Stomach smooth muscle (tissue), 2 donors: ENCODE results near the gene SEMA6A.

Source experiments
- H3K27ac ChIP-seq: one replicate; pipeline ENCODE4 v1.7.0; 2013; ENCODE audit warnings: mild to moderate bottlenecking, low read length, inconsistent platforms
- H3K27me3 ChIP-seq, 2 donors: one replicate each; pipeline ENCODE4 v1.7.0; 2013; ENCODE audit warnings: low read length in 2 of 2; ENCODE audit not compliant: insufficient read depth in 2 of 2, control insufficient read depth in 1 of 2
- H3K36me3 ChIP-seq, 2 donors: one replicate each; pipeline ENCODE4 v1.7.0; 2013; ENCODE audit warnings: low read length in 2 of 2; ENCODE audit not compliant: control insufficient read depth in 2 of 2, insufficient read depth in 2 of 2
- H3K4me1 ChIP-seq: one replicate; pipeline ENCODE4 v1.7.0; 2013; ENCODE audit warnings: low read length; ENCODE audit not compliant: control insufficient read depth, insufficient read depth
- H3K4me3 ChIP-seq, 2 donors: one replicate each; pipeline ENCODE4 v1.7.0; 2013; ENCODE audit warnings: low read length in 2 of 2
- H3K9ac ChIP-seq, 2 donors: one replicate each; pipeline ENCODE4 v1.7.0; 2013; ENCODE audit warnings: low read length in 2 of 2, mild to moderate bottlenecking in 1 of 2
- H3K9me3 ChIP-seq, 2 donors: one replicate each; pipeline ENCODE4 v1.7.0; 2013; ENCODE audit warnings: low read length in 2 of 2; ENCODE audit not compliant: control insufficient read depth in 2 of 2
- donor health status: healthy.
- donor health status: Pancreatic carcinoma.

The SEMA6A gene

GRCh38 chr5:116457062-116457461 is 117.6 kb downstream of the SEMA6A start:
- no peak overlapping the region for H3K9ac ChIP-seq
- no peaks in the 10 kb centered on the region for H3K27me3 ChIP-seq
- H3K4me3 ChIP-seq, result no peak overlapping the region
- no peak overlapping the region for H3K27ac ChIP-seq
- H3K9me3 ChIP-seq, result no peaks in the 10 kb centered on the region
- H3K36me3 ChIP-seq, result no peaks in the 10 kb centered on the region
- H3K4me1 ChIP-seq, result peaks cover 23% of the 10 kb centered on the region

GRCh38 chr5:116456036-116456435 is 118.6 kb downstream of the SEMA6A start:
- Histone ChIP-seq H3K36me3 (no peaks in the 10 kb centered on the region), H3K4me1 (peaks cover 23% of the 10 kb centered on the region), H3K27me3 (no peaks in the 10 kb centered on the region), H3K27ac (no peak overlapping the region), H3K9ac (no peak overlapping the region), H3K4me3 (no peak overlapping the region), H3K9me3 (no peaks in the 10 kb centered on the region)

- Histone ChIP-seq H3K4me1 (peaks cover 23% of the 10 kb centered on the region), H3K27me3 (no peaks in the 10 kb centered on the region), H3K9ac (no peak overlapping the region), H3K36me3 (no peaks in the 10 kb centered on the region), H3K4me3 (peak overlapping the region; percentile 43 to 55), H3K27ac (peak overlapping the region; percentile 12), H3K9me3 (no peaks in the 10 kb centered on the region)
These were observed 119.6 kb downstream of the SEMA6A start for GRCh38 chr5:116455061-116455460.

GRCh38 chr5:116454417-116454927 is 120.2 kb downstream of the SEMA6A start:
- Histone ChIP-seq H3K9me3 (no peaks in the 10 kb centered on the region), H3K27ac (peak overlapping the region; percentile 12), H3K4me1 (peaks cover 23% of the 10 kb centered on the region), H3K36me3 (no peaks in the 10 kb centered on the region), H3K9ac (no peak overlapping the region), H3K4me3 (peak overlapping the region; percentile 43 to 55), H3K27me3 (no peaks in the 10 kb centered on the region)

GRCh38 chr5:116453988-116454411 is 120.6 kb downstream of the SEMA6A start:
- Histone ChIP-seq H3K4me3 (peak overlapping the region; percentile 43 to 55), H3K27ac (peak overlapping the region; percentile 12)

GRCh38 chr5:116452774-116453368 is 121.8 kb downstream of the SEMA6A start:
- H3K9ac ChIP-seq, result no peak overlapping the region
- no peaks in the 10 kb centered on the region for H3K9me3 ChIP-seq
- no peak overlapping the region for H3K4me3 ChIP-seq
- H3K36me3 ChIP-seq, result no peaks in the 10 kb centered on the region
- peaks cover 23% of the 10 kb centered on the region for H3K4me1 ChIP-seq
- no peak overlapping the region for H3K27ac ChIP-seq
- H3K27me3 ChIP-seq, result no peaks in the 10 kb centered on the region

More at GRCh38 chr5:116453988-116454411, 120.6 kb downstream of the SEMA6A start:
- Histone ChIP-seq H3K9me3 (no peaks in the 10 kb centered on the region), H3K36me3 (no peaks in the 10 kb centered on the region), H3K27me3 (no peaks in the 10 kb centered on the region), H3K4me1 (peaks cover 23% of the 10 kb centered on the region), H3K9ac (no peak overlapping the region)

- no peak overlapping the region for H3K27ac ChIP-seq
- peaks cover 23% of the 10 kb centered on the region for H3K4me1 ChIP-seq
- no peak overlapping the region for H3K4me3 ChIP-seq
- H3K9ac ChIP-seq, result no peak overlapping the region
- no peaks in the 10 kb centered on the region for H3K9me3 ChIP-seq
- H3K27me3 ChIP-seq, result no peaks in the 10 kb centered on the region
- peaks cover 2 to 9% of the 10 kb centered on the region in 2 donors for H3K36me3 ChIP-seq
These were observed 122.6 kb downstream of the SEMA6A start for GRCh38 chr5:116451905-116452450.

GRCh38 chr5:116451066-116451465 is 123.6 kb downstream of the SEMA6A start:
- peaks cover 11 to 18% of the 10 kb centered on the region in 2 donors for H3K36me3 ChIP-seq
- H3K9me3 ChIP-seq, result no peaks in the 10 kb centered on the region
- no peak overlapping the region for H3K27ac ChIP-seq
- peaks cover 23% of the 10 kb centered on the region for H3K4me1 ChIP-seq
- H3K9ac ChIP-seq, result no peak overlapping the region
- no peak overlapping the region for H3K4me3 ChIP-seq
- H3K27me3 ChIP-seq, result no peaks in the 10 kb centered on the region

GRCh38 chr5:116449458-116449857 is 125.2 kb downstream of the SEMA6A start:
- no peak overlapping the region for H3K9ac ChIP-seq
- peaks cover 11% of the 10 kb centered on the region for H3K4me1 ChIP-seq
- H3K27ac ChIP-seq, result no peak overlapping the region
- H3K9me3 ChIP-seq, result no peaks in the 10 kb centered on the region
- H3K27me3 ChIP-seq, result no peaks in the 10 kb centered on the region
- H3K36me3 ChIP-seq, result peaks cover 21 to 23% of the 10 kb centered on the region in 2 donors
- H3K4me3 ChIP-seq, result no peak overlapping the region

- Histone ChIP-seq H3K4me3 (no peak overlapping the region), H3K27ac (no peak overlapping the region), H3K9ac (no peak overlapping the region), H3K4me1 (peaks cover 6% of the 10 kb centered on the region), H3K9me3 (no peaks in the 10 kb centered on the region), H3K27me3 (no peaks in the 10 kb centered on the region), H3K36me3 (peaks cover 21 to 23% of the 10 kb centered on the region in 2 donors)
These were observed 125.7 kb downstream of the SEMA6A start for GRCh38 chr5:116448870-116449427.

- Histone ChIP-seq H3K4me3 (no peak overlapping the region), H3K27me3 (no peaks in the 10 kb centered on the region), H3K9ac (no peak overlapping the region)
These were observed 126.2 kb downstream of the SEMA6A start for GRCh38 chr5:116448450-116448849.

More at GRCh38 chr5:116448450-116448849, 126.2 kb downstream of the SEMA6A start:
- H3K27ac ChIP-seq, result no peak overlapping the region
- H3K4me1 ChIP-seq, result peaks cover 1% of the 10 kb centered on the region
- no peaks in the 10 kb centered on the region for H3K9me3 ChIP-seq
- peaks cover 21 to 23% of the 10 kb centered on the region in 2 donors for H3K36me3 ChIP-seq
